ENCODE results near the gene TMTC4. TPM values are rescaled to one million over a fixed set of nuclear protein-coding genes. Genes with fewer than 3 reads are reported as not detected.

Gene TMTC4
- total RNA-seq, 4 donors from 2014 or later: 6.5 to 10.6 (median 7.7) TPM

DNA sequence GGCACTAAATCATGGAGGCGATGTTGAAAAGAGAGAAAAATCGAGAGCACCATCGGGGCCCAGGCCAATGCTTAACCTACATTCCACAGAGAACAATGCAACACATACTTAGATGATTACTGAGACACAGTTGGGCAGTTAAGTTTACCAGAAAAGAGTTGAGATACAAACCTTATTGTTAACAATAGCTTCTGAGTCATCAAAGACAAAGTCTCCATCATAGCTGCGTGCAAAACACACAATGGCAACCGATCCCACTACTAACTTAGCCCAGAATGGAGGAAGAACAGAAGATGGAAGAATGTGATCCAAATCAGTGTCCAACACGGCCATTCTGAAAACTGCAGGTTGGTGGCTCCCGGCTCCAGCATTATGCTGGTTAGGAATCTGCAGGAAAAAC, 6.2 kb downstream of the TMTC4 start:
- ATAC-seq (no peak), DNase-seq (no peak)
- H3K4me1 ChIP-seq: peaks cover 1 to 6% of the 10 kb centered on the region in 2 donors
- no peaks in the 10 kb centered on the region for H3K27me3 ChIP-seq
- H3K4me3 ChIP-seq: no peak overlapping the region
- TF ChIP-seq, protein P1, sequence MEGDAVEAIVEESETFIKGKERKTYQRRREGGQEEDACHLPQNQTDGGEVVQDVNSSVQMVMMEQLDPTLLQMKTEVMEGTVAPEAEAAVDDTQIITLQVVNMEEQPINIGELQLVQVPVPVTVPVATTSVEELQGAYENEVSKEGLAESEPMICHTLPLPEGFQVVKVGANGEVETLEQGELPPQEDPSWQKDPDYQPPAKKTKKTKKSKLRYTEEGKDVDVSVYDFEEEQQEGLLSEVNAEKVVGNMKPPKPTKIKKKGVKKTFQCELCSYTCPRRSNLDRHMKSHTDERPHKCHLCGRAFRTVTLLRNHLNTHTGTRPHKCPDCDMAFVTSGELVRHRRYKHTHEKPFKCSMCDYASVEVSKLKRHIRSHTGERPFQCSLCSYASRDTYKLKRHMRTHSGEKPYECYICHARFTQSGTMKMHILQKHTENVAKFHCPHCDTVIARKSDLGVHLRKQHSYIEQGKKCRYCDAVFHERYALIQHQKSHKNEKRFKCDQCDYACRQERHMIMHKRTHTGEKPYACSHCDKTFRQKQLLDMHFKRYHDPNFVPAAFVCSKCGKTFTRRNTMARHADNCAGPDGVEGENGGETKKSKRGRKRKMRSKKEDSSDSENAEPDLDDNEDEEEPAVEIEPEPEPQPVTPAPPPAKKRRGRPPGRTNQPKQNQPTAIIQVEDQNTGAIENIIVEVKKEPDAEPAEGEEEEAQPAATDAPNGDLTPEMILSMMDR (IDR thresholded peaks at IDR 0.05 in 4 of 5, conservative IDR thresholded peaks at IDR 0.05 in 1 of 5): no peak
- TF ChIP-seq POLR2A (IDR thresholded peaks at IDR 0.05): no peak
- intact Hi-C loops (cut with DNase I; ENCODE audit: low total_unique reads) (no loop called here), in situ Hi-C loops (cut with MboI; ENCODE audit: low sequenced_read_pairs in 4 of 4) (no loop called here)
- H3K36me3 ChIP-seq: peaks cover 0 to 20% of the 10 kb centered on the region in 2 donors
- H3K27ac ChIP-seq: no peak overlapping the region
- H3K9me3 ChIP-seq: no peaks in the 10 kb centered on the region

DNA sequence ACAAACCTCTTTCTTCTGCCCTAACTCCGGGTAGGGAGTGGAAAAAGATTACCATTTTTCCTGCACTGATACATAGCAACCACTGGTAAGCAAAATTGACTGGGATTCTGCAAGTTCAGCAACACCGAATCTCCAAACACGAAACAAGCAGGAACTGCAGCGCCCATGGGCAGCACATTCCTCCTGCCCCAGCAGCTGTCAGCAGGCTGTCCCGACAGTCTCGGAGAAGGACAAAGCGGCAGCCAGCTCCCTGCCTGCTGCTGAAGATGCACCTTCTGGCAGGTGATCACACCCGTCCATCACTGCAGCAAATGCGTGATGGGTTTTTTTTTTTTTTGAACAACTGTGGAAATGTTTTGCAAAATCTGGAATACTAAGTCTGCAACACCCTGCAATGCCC, 6.7 kb downstream of the TMTC4 start:
- no peak overlapping the region for H3K27ac ChIP-seq
- H3K36me3 ChIP-seq: peaks cover 0 to 25% of the 10 kb centered on the region in 2 donors
- H3K27me3 ChIP-seq: no peaks in the 10 kb centered on the region
- no peak for TF ChIP-seq POLR2A (IDR thresholded peaks at IDR 0.05)
- TF ChIP-seq, protein P1 (IDR thresholded peaks at IDR 0.05 in 4 of 5, conservative IDR thresholded peaks at IDR 0.05 in 1 of 5): no peak
- H3K4me1 ChIP-seq: peaks cover 0 to under 1% of the 10 kb centered on the region in 2 donors
- ATAC-seq (no peak), DNase-seq (no peak)
- intact Hi-C loops (cut with DNase I; ENCODE audit: low total_unique reads): no loop called here
- no peaks in the 10 kb centered on the region for H3K9me3 ChIP-seq
- H3K4me3 ChIP-seq: no peak overlapping the region
- in situ Hi-C loops (cut with MboI; ENCODE audit: low sequenced_read_pairs in 4 of 4): no loop called here

- Histone ChIP-seq H3K36me3 (peaks cover 0 to 33% of the 10 kb centered on the region in 2 donors), H3K9me3 (no peaks in the 10 kb centered on the region), H3K27ac (no peak overlapping the region), H3K27me3 (no peaks in the 10 kb centered on the region), H3K4me3 (no peak overlapping the region), H3K4me1 (no peaks in the 10 kb centered on the region)
- ATAC-seq (no peak), DNase-seq (no peak)
- intact Hi-C loops (cut with DNase I; ENCODE audit: low total_unique reads) (no loop called here), in situ Hi-C loops (cut with MboI; ENCODE audit: low sequenced_read_pairs in 4 of 4) (no loop called here)
- TF ChIP-seq POLR2A (IDR thresholded peaks at IDR 0.05): no peak
- TF ChIP-seq, protein P1 (IDR thresholded peaks at IDR 0.05 in 4 of 5, conservative IDR thresholded peaks at IDR 0.05 in 1 of 5): no peak
Observed at GRCh38 chr13:100666124-100666523, 8.5 kb downstream of the TMTC4 start.

DNA sequence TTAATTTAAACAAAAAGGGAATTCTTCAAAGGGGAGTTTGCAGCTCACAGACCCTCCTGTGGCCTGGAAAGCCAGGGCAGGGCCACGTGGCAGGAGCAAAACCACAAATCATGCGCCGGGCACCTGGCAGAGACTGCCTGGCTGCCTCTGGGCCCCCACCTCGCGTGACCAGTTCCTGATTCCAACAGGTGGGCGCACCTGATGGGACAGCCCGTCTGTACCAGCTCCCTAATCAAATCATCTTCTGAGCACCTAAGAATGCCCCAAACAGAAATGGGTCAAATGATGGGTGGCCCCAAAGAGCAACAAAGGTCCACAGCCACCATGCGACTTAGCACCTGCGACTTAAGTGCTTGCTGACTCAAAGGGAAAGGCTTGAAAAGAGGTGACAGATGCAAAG, 9.2 kb downstream of the TMTC4 start:
- intact Hi-C loops (cut with DNase I; ENCODE audit: low total_unique reads) (no loop called here), in situ Hi-C loops (cut with MboI; ENCODE audit: low sequenced_read_pairs in 4 of 4) (no loop called here)
- H3K27me3 ChIP-seq: no peaks in the 10 kb centered on the region
- H3K4me3 ChIP-seq: no peak overlapping the region
- no peak overlapping the region for H3K27ac ChIP-seq
- DNase-seq: no peak
- H3K4me1 ChIP-seq: no peaks in the 10 kb centered on the region
- TF ChIP-seq, protein P1 (IDR thresholded peaks at IDR 0.05 in 4 of 5, conservative IDR thresholded peaks at IDR 0.05 in 1 of 5): no peak
- TF ChIP-seq POLR2A (IDR thresholded peaks at IDR 0.05): no peak
- no peaks in the 10 kb centered on the region for H3K9me3 ChIP-seq
- ATAC-seq: no peak
- peaks cover 0 to 33% of the 10 kb centered on the region in 2 donors for H3K36me3 ChIP-seq

Measured in gastrocnemius medialis (tissue), 4 donors.